Smooth muscle cell (in vitro differentiated cells): ENCODE data around the gene EP300. TPM values are rescaled to one million over a fixed set of nuclear protein-coding genes. Genes with fewer than 3 reads are reported as not detected.
"Not testable (repeated sequence)": the region's sequence is repeated elsewhere in the genome, so short reads cannot be mapped to it uniquely, and the experiment has no call there.

Source experiments
- DNase-seq: peaks from one replicate; lab custom pipeline; 2025; ENCODE audit not compliant: unreplicated experiment; lab: John Stamatoyannopoulos, UW
- H2AFZ ChIP-seq: fragments of 200-600 bp; sonication (generic); 2 replicates; pipeline ENCODE4 v1.6.0; 2016; ENCODE audit warnings: antibody characterized with exemption, low read depth, mild to moderate bottlenecking
- H3F3A ChIP-seq: fragments of 200-600 bp; sonication (generic); 2 replicates; pipeline ENCODE4 v1.6.0; 2017; ENCODE audit warnings: antibody characterized with exemption, low read depth
- H3K27ac ChIP-seq: fragments of 200-600 bp; sonication (generic); 2 replicates; pipeline ENCODE4 v1.5.1; 2016; ENCODE audit warnings: low read depth, mild to moderate bottlenecking
- H3K27me3 ChIP-seq: fragments of 200-600 bp; sonication (generic); 2 replicates; pipeline ENCODE4 v1.6.1; 2016; ENCODE audit warnings: low read depth, mild to moderate bottlenecking
- H3K36me3 ChIP-seq: fragments of 200-600 bp; sonication (generic); 2 replicates; pipeline ENCODE4 v1.5.1; 2016; ENCODE audit warnings: low read depth
- H3K4me1 ChIP-seq: fragments of 200-600 bp; sonication (generic); 2 replicates; pipeline ENCODE4 v1.5.1; 2016; ENCODE audit warnings: low read depth
- H3K4me2 ChIP-seq: fragments of 200-600 bp; sonication (generic); 2 replicates; pipeline ENCODE4 v1.6.0; 2016; ENCODE audit warnings: mild to moderate bottlenecking
- H3K4me3 ChIP-seq: fragments of 200-600 bp; sonication (generic); 2 replicates; pipeline ENCODE4 v1.5.1; 2016; ENCODE audit warnings: mild to moderate bottlenecking
- H3K79me2 ChIP-seq: fragments of 200-600 bp; sonication (generic); 2 replicates; pipeline ENCODE4 v1.6.0; 2016; ENCODE audit warnings: low read depth, mild to moderate bottlenecking
- H3K9ac ChIP-seq: fragments of 200-600 bp; sonication (generic); 2 replicates; pipeline ENCODE4 v1.6.0; 2016; ENCODE audit warnings: low read depth
- H3K9me3 ChIP-seq: fragments of 200-600 bp; sonication (generic); replicated peaks from 2 replicates; pipeline ENCODE4 v1.5.1; 2016; ENCODE audit warnings: low read depth
- H4K20me1 ChIP-seq: fragments of 200-600 bp; sonication (generic); 2 replicates; pipeline ENCODE4 v1.6.0; 2016; ENCODE audit warnings: low read depth
- WGBS: methylation state at CpG from one replicate; pipeline ENCODE4 v1.1.7; 2016; ENCODE audit warnings: low lambda C conversion rate; 5-methylcytosine and 5-hydroxymethylcytosine counted together
- polyA plus RNA-seq: library from polyadenylated mRNA; unstranded; fragments of >200 nt; fragmentation: Nextera tagmentation; extraction: Ambion mirVana; gene quantifications from 2 replicates; pipeline ENCODE4 v1.2.1, GENCODE V29; 2016
- total RNA-seq: library from RNA; depleted of rRNA; stranded (reverse); fragments of >200 nt; gene quantifications from 2 replicates; pipeline ENCODE4 v1.2.3, GENCODE V29; 2014
- TF ChIP-seq, protein P1 (sequence below): fragments of 200-600 bp; sonication (generic); IDR thresholded peaks from 2 replicates; pipeline ENCODE4 v1.5.1; 2017; ENCODE audit warnings: borderline replicate concordance, mild to moderate bottlenecking, antibody characterized with exemption; ENCODE audit not compliant: insufficient read depth, poor library complexity, severe bottlenecking

The EP300 gene
- total and polyA plus RNA-seq, 2 experiments from 2014 or later, result 10.3 to 46.8 TPM

DNA sequence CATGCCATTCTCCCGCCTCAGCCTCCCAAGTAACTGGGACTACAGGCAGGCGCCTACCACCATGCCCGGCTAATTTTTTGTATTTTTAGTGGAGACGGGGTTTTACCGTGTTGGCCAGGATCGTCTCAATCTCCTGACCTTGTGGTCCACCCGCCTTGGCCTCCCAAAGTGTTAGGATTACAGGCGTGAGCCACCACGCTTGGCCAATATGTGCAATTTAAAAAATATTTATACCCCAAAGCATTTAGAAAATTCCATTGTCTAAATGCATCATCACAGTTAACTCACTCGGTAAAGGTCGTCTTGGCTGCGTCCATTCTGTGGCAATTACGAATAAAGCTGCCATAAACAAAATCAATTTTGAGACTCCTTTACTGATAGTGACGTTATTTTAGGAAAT is 36.2 kb downstream of the EP300 start:
- no peak for DNase-seq
- H3K4me3 ChIP-seq, result no peak overlapping the region
- H3K9ac ChIP-seq, result no peak overlapping the region
- H3F3A ChIP-seq, result no peaks in the 10 kb centered on the region
- H3K4me2 ChIP-seq, result no peak overlapping the region
- H3K36me3 ChIP-seq, result peaks cover 40% of the 10 kb centered on the region
- no peak overlapping the region for H3K27ac ChIP-seq
- H2AFZ ChIP-seq, result no peak overlapping the region
- no peaks in the 10 kb centered on the region for H3K27me3 ChIP-seq
- TF ChIP-seq, protein P1, sequence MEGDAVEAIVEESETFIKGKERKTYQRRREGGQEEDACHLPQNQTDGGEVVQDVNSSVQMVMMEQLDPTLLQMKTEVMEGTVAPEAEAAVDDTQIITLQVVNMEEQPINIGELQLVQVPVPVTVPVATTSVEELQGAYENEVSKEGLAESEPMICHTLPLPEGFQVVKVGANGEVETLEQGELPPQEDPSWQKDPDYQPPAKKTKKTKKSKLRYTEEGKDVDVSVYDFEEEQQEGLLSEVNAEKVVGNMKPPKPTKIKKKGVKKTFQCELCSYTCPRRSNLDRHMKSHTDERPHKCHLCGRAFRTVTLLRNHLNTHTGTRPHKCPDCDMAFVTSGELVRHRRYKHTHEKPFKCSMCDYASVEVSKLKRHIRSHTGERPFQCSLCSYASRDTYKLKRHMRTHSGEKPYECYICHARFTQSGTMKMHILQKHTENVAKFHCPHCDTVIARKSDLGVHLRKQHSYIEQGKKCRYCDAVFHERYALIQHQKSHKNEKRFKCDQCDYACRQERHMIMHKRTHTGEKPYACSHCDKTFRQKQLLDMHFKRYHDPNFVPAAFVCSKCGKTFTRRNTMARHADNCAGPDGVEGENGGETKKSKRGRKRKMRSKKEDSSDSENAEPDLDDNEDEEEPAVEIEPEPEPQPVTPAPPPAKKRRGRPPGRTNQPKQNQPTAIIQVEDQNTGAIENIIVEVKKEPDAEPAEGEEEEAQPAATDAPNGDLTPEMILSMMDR, result no peak
- 97% methylated on average over 14 of the region's 14 CpGs for WGBS
- H4K20me1 ChIP-seq, result peaks cover 74% of the 10 kb centered on the region
- no peaks in the 10 kb centered on the region for H3K9me3 ChIP-seq
- H3K4me1 ChIP-seq, result no peaks in the 10 kb centered on the region
- H3K79me2 ChIP-seq, result peaks cover 62% of the 10 kb centered on the region

DNA sequence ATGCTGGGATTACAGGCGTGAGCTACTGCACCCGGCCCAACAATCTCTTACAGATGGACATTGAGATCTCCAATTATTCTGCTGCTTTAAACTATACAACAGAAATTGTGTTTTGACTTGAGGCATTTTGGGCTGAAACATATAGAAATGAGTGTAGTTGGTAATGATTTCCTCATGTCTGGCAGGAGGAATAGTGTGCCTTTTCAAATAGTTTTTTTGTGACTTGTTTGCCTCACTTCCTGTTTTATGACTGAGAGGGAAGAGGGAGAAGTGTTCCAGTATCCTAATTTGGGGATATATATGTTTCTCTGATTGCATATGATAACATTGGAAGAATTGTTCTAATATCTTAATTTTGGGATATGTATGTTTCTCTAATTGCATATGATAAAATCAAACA is 40.2 kb downstream of the EP300 start:
- H3K4me2 ChIP-seq, result no peak overlapping the region
- no peaks in the 10 kb centered on the region for H3F3A ChIP-seq
- H3K27ac ChIP-seq, result no peak overlapping the region
- peaks cover 64% of the 10 kb centered on the region for H3K79me2 ChIP-seq
- H3K9ac ChIP-seq, result no peak overlapping the region
- no peaks in the 10 kb centered on the region for H3K27me3 ChIP-seq
- TF ChIP-seq, protein P1, result no peak
- no peak overlapping the region for H2AFZ ChIP-seq
- no peaks in the 10 kb centered on the region for H3K4me1 ChIP-seq
- H4K20me1 ChIP-seq, result peaks cover 76% of the 10 kb centered on the region
- peaks cover 58% of the 10 kb centered on the region for H3K36me3 ChIP-seq
- no peak overlapping the region for H3K4me3 ChIP-seq
- DNase-seq, result no peak
- 98% methylated on average over 2 of the region's 2 CpGs for WGBS
- no peaks in the 10 kb centered on the region for H3K9me3 ChIP-seq

DNA sequence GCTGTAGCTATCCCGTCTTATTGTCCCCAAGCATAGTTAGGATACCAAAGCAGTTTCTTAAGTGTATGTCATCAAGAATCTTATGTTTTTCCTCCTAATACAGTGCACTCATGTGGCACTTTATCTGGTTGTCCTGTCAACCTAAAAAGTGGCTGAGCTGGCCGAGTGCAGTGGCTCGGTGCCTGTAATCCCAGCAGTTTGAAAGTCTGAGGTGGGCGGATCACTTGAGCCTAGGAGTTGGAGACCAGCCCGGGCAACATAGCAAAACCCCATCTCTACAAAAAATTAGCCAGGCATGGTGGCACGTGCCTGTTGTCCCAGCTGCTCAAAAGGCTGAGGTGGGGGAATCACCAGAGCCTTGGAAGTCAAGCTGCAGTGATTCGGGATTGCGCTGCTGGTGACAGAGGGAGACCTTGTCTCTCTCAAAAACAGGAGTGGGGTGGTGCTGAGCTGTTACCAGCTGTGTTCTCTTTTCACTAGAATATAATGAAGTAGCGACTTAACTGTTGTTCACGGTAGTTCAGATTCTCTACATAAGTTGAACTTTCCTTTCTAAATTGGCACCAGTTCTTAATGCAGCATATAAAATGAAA is 48.1 kb downstream of the EP300 start:
- no peak for DNase-seq
- H3K36me3 ChIP-seq, result peaks cover 73% of the 10 kb centered on the region

DNA sequence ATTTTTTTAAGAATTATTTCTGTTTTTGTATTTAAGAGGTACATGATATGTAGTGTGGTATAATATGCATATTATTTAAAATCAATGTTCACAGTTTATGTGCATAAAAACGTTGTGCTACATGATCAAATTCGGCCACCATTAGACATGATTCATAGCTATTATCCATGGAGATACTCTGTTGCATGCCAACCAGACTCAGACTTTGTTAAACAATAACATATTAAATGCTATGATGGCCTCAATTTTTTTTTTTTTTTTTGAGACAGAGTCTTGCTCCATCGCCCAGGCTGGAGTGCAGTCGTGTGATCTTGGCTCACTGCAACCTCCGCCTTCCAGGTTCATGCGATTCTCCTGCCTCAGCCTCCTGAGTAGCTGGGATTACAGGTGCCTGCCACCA is 53.5 kb downstream of the EP300 start:
- H3K36me3 ChIP-seq, result peaks cover 65% of the 10 kb centered on the region
- not testable (repeated sequence) for H3K4me3 ChIP-seq, H3K9me3 ChIP-seq, H3K79me2 ChIP-seq, H3K27ac ChIP-seq, H3K4me2 ChIP-seq, H2AFZ ChIP-seq, DNase-seq, H3K27me3 ChIP-seq, H3K9ac ChIP-seq, H3F3A ChIP-seq, H3K4me1 ChIP-seq
- peaks cover 54% of the 10 kb centered on the region for H4K20me1 ChIP-seq
- 100% methylated on average over 6 of the region's 6 CpGs for WGBS

More for the DNA sequence above, 48.1 kb downstream of the EP300 start:
- Histone ChIP-seq H3K4me2 (no peak overlapping the region), H4K20me1 (peaks cover 66% of the 10 kb centered on the region), H3K4me1 (no peaks in the 10 kb centered on the region), H3F3A (no peaks in the 10 kb centered on the region), H3K4me3 (no peak overlapping the region), H3K27ac (no peak overlapping the region), H3K79me2 (peaks cover 27% of the 10 kb centered on the region), H3K9me3 (no peaks in the 10 kb centered on the region), H2AFZ (no peak overlapping the region), H3K27me3 (no peaks in the 10 kb centered on the region), H3K9ac (no peak overlapping the region)
- TF ChIP-seq, protein P1, result no peak
- WGBS, result 91% methylated on average over 10 of the region's 10 CpGs
